ENCODE data around the gene WIPF3.

WIPF3 gene

GRCh38 chr7:29946428-29947186 is 140.3 kb downstream of the WIPF3 start:
- TF ChIP-seq GATA3 (IDR thresholded peaks at IDR 0.05; ENCODE audit: low read depth, low read length) (no peak), GATA2 (IDR thresholded peaks at IDR 0.05; ENCODE audit: low read depth, low read length) (no peak)

GRCh38 chr7:29948587-29948986 is 142.3 kb downstream of the WIPF3 start:
- TF ChIP-seq GATA3 (IDR thresholded peaks at IDR 0.05; ENCODE audit: low read depth, low read length) (no peak), GATA2 (IDR thresholded peaks at IDR 0.05; ENCODE audit: low read depth, low read length) (no peak)

- no peak for TF ChIP-seq GATA3 (IDR thresholded peaks at IDR 0.05; ENCODE audit: low read depth, low read length)
- TF ChIP-seq GATA2 (IDR thresholded peaks at IDR 0.05; ENCODE audit: low read depth, low read length), result no peak
Observed at GRCh38 chr7:29950480-29950879, 144.2 kb downstream of the WIPF3 start.

GRCh38 chr7:29951206-29951605 is 144.9 kb downstream of the WIPF3 start:
- TF ChIP-seq GATA2 (IDR thresholded peaks at IDR 0.05; ENCODE audit: low read depth, low read length) (no peak), GATA3 (IDR thresholded peaks at IDR 0.05; ENCODE audit: low read depth, low read length) (no peak)

- TF ChIP-seq GATA2 (IDR thresholded peaks at IDR 0.05; ENCODE audit: low read depth, low read length) (no peak), GATA3 (IDR thresholded peaks at IDR 0.05; ENCODE audit: low read depth, low read length) (no peak)
Observed at GRCh38 chr7:29953726-29954347, 147.5 kb downstream of the WIPF3 start.

- TF ChIP-seq GATA2 (IDR thresholded peaks at IDR 0.05; ENCODE audit: low read depth, low read length) (no peak), GATA3 (IDR thresholded peaks at IDR 0.05; ENCODE audit: low read depth, low read length) (no peak)
Observed at GRCh38 chr7:29955075-29955792, 148.9 kb downstream of the WIPF3 start.

GRCh38 chr7:29955799-29956486 is 149.6 kb downstream of the WIPF3 start:
- TF ChIP-seq GATA2 (IDR thresholded peaks at IDR 0.05; ENCODE audit: low read depth, low read length), result no peak
- TF ChIP-seq GATA3 (IDR thresholded peaks at IDR 0.05; ENCODE audit: low read depth, low read length), result no peak

- no peak for TF ChIP-seq GATA3 (IDR thresholded peaks at IDR 0.05; ENCODE audit: low read depth, low read length)
- no peak for TF ChIP-seq GATA2 (IDR thresholded peaks at IDR 0.05; ENCODE audit: low read depth, low read length)
Observed at GRCh38 chr7:29956487-29956836, 150.2 kb downstream of the WIPF3 start.

- no peak for TF ChIP-seq GATA3 (IDR thresholded peaks at IDR 0.05; ENCODE audit: low read depth, low read length)
Observed at GRCh38 chr7:29957521-29958310, 151.4 kb downstream of the WIPF3 start.

GRCh38 chr7:29958667-29959358 is 152.5 kb downstream of the WIPF3 start:
- TF ChIP-seq GATA3 (IDR thresholded peaks at IDR 0.05; ENCODE audit: low read depth, low read length) (no peak), GATA2 (IDR thresholded peaks at IDR 0.05; ENCODE audit: low read depth, low read length) (no peak)

- TF ChIP-seq GATA2 (IDR thresholded peaks at IDR 0.05; ENCODE audit: low read depth, low read length) (no peak), GATA3 (IDR thresholded peaks at IDR 0.05; ENCODE audit: low read depth, low read length) (no peak)
Observed at GRCh38 chr7:29962035-29962434, 155.7 kb downstream of the WIPF3 start.

GRCh38 chr7:29965030-29965429 is 158.7 kb downstream of the WIPF3 start:
- no peak for TF ChIP-seq GATA2 (IDR thresholded peaks at IDR 0.05; ENCODE audit: low read depth, low read length)
- no peak for TF ChIP-seq GATA3 (IDR thresholded peaks at IDR 0.05; ENCODE audit: low read depth, low read length)
